GM12878 (cell line): Measurements from ENCODE around the gene CTIF. TPM values are rescaled to one million over a fixed set of nuclear protein-coding genes. Genes with fewer than 3 reads are reported as not detected.

Experiments used
- ATAC-seq: fragments of 200-7000 bp; cut with Tn5 transposase; 3 replicates; pipeline ENCODE4 v1.9.1; 2020; ENCODE audit warnings: mild to moderate bottlenecking, moderate library complexity
- BruUV-seq: library from RNA; stranded (reverse); fragments of 400-500 nt; replicated peaks from 2 replicates; lab custom pipeline; 2021; lab: Mats Ljungman, UMichigan
- CTCF ChIA-PET: fragments of 300-600 bp; sonication (Branson Sonifier 250); formaldehyde crosslinking; extraction: SDS; loops from one replicate; lab custom pipeline; 2021; ENCODE audit warnings: inconsistent platforms; lab: Yijun Ruan, JAX
- POLR2A ChIA-PET: fragments of 350-600 bp; formaldehyde crosslinking; extraction: SDS; loops from one replicate; lab custom pipeline; 2021; ENCODE audit warnings: inconsistent platforms; lab: Charles Lee
- RAD21 ChIA-PET: fragments of 300-600 bp; sonication (Branson Sonifier 250); formaldehyde crosslinking; loops from one replicate; lab custom pipeline; 2023; ENCODE audit warnings: antibody characterized with exemption; ENCODE audit not compliant: unreplicated experiment; lab: Charles Lee
- SMC1A ChIA-PET: fragments of 300-600 bp; sonication (Branson Sonifier 250); formaldehyde crosslinking; loops from one replicate; lab custom pipeline; 2023; ENCODE audit not compliant: unreplicated experiment, uncharacterized antibody; lab: Charles Lee
- DNase-seq: peaks from one replicate; pipeline ENCODE4 v3.0.0-alpha.2; 2011; ENCODE audit warnings: low read depth, low spot score
- FAIRE-seq: peaks from 3 replicates; lab custom pipeline; 2011; peaks lifted over from hg19 to GRCh38; lab: Jason Lieb, UNC
- H2AFZ ChIP-seq: 2 replicates; pipeline ENCODE4 v1.6.0; 2011; ENCODE audit warnings: low read depth, low read length, control low read depth; ENCODE audit not compliant: control insufficient read depth
- H3K27ac ChIP-seq: 2 replicates; pipeline ENCODE4 v1.5.1; 2011; ENCODE audit warnings: control low read depth; ENCODE audit not compliant: control insufficient read depth, insufficient read depth
- H3K27me3 ChIP-seq, 2 experiments: replicated peaks in 1 of 2; 2 replicates each; pipeline versions ENCODE4 v1.6.0 to v1.6.1; 2011; ENCODE audit warnings: low read length in 1 of 2; ENCODE audit not compliant: control insufficient read depth in 2 of 2, insufficient read depth in 2 of 2
- H3K36me3 ChIP-seq, 2 experiments: 2 replicates each; pipeline ENCODE4 v1.5.1; 2011; ENCODE audit warnings: low read length in 1 of 2; ENCODE audit not compliant: control insufficient read depth in 2 of 2, insufficient read depth in 2 of 2
- H3K4me1 ChIP-seq: 2 replicates; pipeline ENCODE4 v1.6.1; 2011; ENCODE audit warnings: mild to moderate bottlenecking, low read length, moderate library complexity, mixed read lengths; ENCODE audit not compliant: control insufficient read depth, insufficient read depth
- H3K4me2 ChIP-seq: 2 replicates; pipeline ENCODE4 v1.6.0; 2011; ENCODE audit warnings: control low read depth; ENCODE audit not compliant: control insufficient read depth, insufficient read depth
- H3K4me3 ChIP-seq: fragments of 200-600 bp; sonication (generic); 2 replicates; pipeline ENCODE4 v1.5.1; 2016
- H3K79me2 ChIP-seq: 2 replicates; pipeline ENCODE4 v1.6.0; 2011; ENCODE audit warnings: low read length; ENCODE audit not compliant: control insufficient read depth, insufficient read depth
- H3K9ac ChIP-seq: 2 replicates; pipeline ENCODE4 v1.8.0; 2011; ENCODE audit warnings: low read length, control low read depth, mixed read lengths; ENCODE audit not compliant: control insufficient read depth, insufficient read depth
- H3K9me3 ChIP-seq: replicated peaks from 3 replicates; pipeline ENCODE4 v1.5.1; 2011; ENCODE audit warnings: mild to moderate bottlenecking, low read length; ENCODE audit not compliant: control insufficient read depth, insufficient read depth
- H4K20me1 ChIP-seq: 2 replicates; pipeline ENCODE4 v1.6.0; 2011; ENCODE audit not compliant: control insufficient read depth, insufficient read depth
- CBX3 ChIP-seq: fragments of 200-600 bp; sonication (generic); IDR thresholded peaks from 2 replicates; pipeline ENCODE4 v1.6.1; 2016; ENCODE audit warnings: low read depth, borderline replicate concordance
- CEBPZ ChIP-seq: fragments of 150-350 bp; IDR thresholded peaks from 2 replicates; pipeline ENCODE4 v1.6.1; 2016; ENCODE audit warnings: low read depth, low read length
- CREB1 ChIP-seq: IDR thresholded peaks from 2 replicates; pipeline ENCODE4 v1.6.1; 2012; ENCODE audit warnings: low read depth, mild to moderate bottlenecking, inconsistent platforms
- EED ChIP-seq: sonication (generic); IDR thresholded peaks from 2 replicates; pipeline ENCODE4 v1.6.1; 2016; ENCODE audit warnings: antibody characterized with exemption, low read depth
- EP300 ChIP-seq, 2 experiments: fragments of 150-350 bp in 1 of 2; IDR thresholded peaks; 2 replicates each; pipeline ENCODE4 v1.6.1; 2011 to 2012; ENCODE audit warnings: low read depth in 2 of 2, low read length in 2 of 2, borderline replicate concordance in 1 of 2, improper control_type of control experiment in 1 of 2, inconsistent platforms in 1 of 2; ENCODE audit not compliant: control insufficient read depth in 1 of 2
- EZH2 ChIP-seq: IDR thresholded peaks from 2 replicates; pipeline ENCODE4 v1.6.1; 2012; ENCODE audit warnings: low read depth, mild to moderate bottlenecking, control low read depth, inconsistent platforms, low read length, borderline replicate concordance; ENCODE audit not compliant: control insufficient read depth
- IRF4 ChIP-seq: IDR thresholded peaks from 2 replicates; pipeline ENCODE4 v1.6.1; 2011; ENCODE audit warnings: low read depth, low read length
- MTA2 ChIP-seq: fragments of 450-650 bp; IDR thresholded peaks from 2 replicates; pipeline ENCODE4 v1.6.1; 2016; ENCODE audit warnings: low read depth, mild to moderate bottlenecking, moderate library complexity
- PKNOX1 ChIP-seq: fragments of 450-650 bp; IDR thresholded peaks from 2 replicates; pipeline ENCODE4 v1.6.1; 2016; ENCODE audit warnings: mild to moderate bottlenecking
- SIX5 ChIP-seq: IDR thresholded peaks from 2 replicates; pipeline ENCODE4 v1.6.1; 2011; ENCODE audit warnings: mild to moderate bottlenecking, low read depth, low read length, moderate library complexity; ENCODE audit not compliant: severe bottlenecking
- SREBF2 ChIP-seq: IDR thresholded peaks from 2 replicates; pipeline ENCODE4 v1.6.1; 2012; ENCODE audit warnings: mild to moderate bottlenecking, low read length
- STAT3 ChIP-seq: IDR thresholded peaks from 2 replicates; pipeline ENCODE4 v1.6.1; 2011; ENCODE audit warnings: low read depth, low read length, improper control_type of control experiment
- SUPT20H ChIP-seq: IDR thresholded peaks from 2 replicates; pipeline ENCODE4 v1.6.1; 2011; ENCODE audit warnings: low read depth, mild to moderate bottlenecking, low read length, moderate library complexity, borderline replicate concordance; ENCODE audit not compliant: control insufficient read depth
- TCF7 ChIP-seq: IDR thresholded peaks from 2 replicates; pipeline ENCODE4 v1.6.1; 2014; ENCODE audit warnings: antibody characterized with exemption, borderline replicate concordance
- ZBTB4 ChIP-seq: fragments of 450-650 bp; formaldehyde crosslinking; IDR thresholded peaks from 2 replicates; pipeline ENCODE4 v1.4.0; 2022; ENCODE audit warnings: mild to moderate bottlenecking, moderate library complexity
- WGBS: methylation state at CpG from one replicate; pipeline ENCODE4 v1.1.6; 2016; ENCODE audit warnings: low lambda C conversion rate; ENCODE audit not compliant: insufficient replicate concordance, insufficient coverage; ENCODE audit errors: missing lambda C conversion rate; 5-methylcytosine and 5-hydroxymethylcytosine counted together
- in situ Hi-C: fragments of 300-500 bp; cut with MboI; formaldehyde crosslinking; loops from 9 replicates; pipeline ENCODE4 v1.14.3; 2018; ENCODE audit warnings: mixed read lengths
- intact Hi-C: fragments of 100-400 bp; cut with micrococcal nuclease; formaldehyde crosslinking; loops from one replicate; pipeline ENCODE4 v1.14.2; 2022; ENCODE audit not compliant: unreplicated experiment
- polyA plus RNA-seq, 11 experiments: library from polyadenylated mRNA; depleted of rRNA in 4 of 11; unstranded in 6 of 11; stranded (reverse) in 5 of 11; fragments of >200 nt; fragmentation: Nextera tagmentation in 4 of 11; fragmentation: Illumina TruSeq in 1 of 11; extraction: Ambion mirVana in 4 of 11; extraction: Trizol in 1 of 11; gene quantifications; 1 replicate in 1 of 11; 2 replicates in 10 of 11; pipeline versions ENCODE4 v1.2.1 to v1.2.3, GENCODE V29; 2011 to 2016; ENCODE audit warnings: inconsistent platforms in 2 of 11, missing spikeins in 2 of 11, low read depth in 1 of 11
- total RNA-seq, 4 experiments: library from RNA; depleted of rRNA in 3 of 4; stranded (reverse); fragments of >200 nt in 3 of 4; fragmentation: Illumina TruSeq in 1 of 4; extraction: Trizol in 1 of 4; gene quantifications; 2 replicates each; pipeline versions ENCODE4 v1.2.1 to v1.2.3, GENCODE V29; 2013 to 2021

The CTIF gene
- total and polyA plus RNA-seq, 10 of the 15 experiments (the other 5 are each of a cell fraction or from before 2014, with no cell fraction given), result 0.06 to 11.6 (median 2.5) TPM

- Histone ChIP-seq H4K20me1 (no peaks in the 10 kb centered on the region), H3K4me3 (no peak overlapping the region), H3K79me2 (no peaks in the 10 kb centered on the region), H3K9ac (no peak overlapping the region), H3K4me1 (no peaks in the 10 kb centered on the region; the same call in 1 of the 2 replicates), H3K27me3 (no peaks in the 10 kb centered on the region; a peak in 1 of 4 replicates), H3K27ac (no peak overlapping the region), H2AFZ (no peak overlapping the region), H3K4me2 (no peak overlapping the region), H3K9me3 (no peaks in the 10 kb centered on the region)
- ChIA-PET SMC1A (no interaction called here), POLR2A (no interaction called here), CTCF (no interaction called here), RAD21 (no interaction called here)
- DNase-seq, result no peak
- 100% methylated on average over 7 of the region's 7 CpGs for WGBS
- ATAC-seq, result no peak
- BruUV-seq, result no TSS peak
- intact Hi-C loops, result no loop called here
- no peak for FAIRE-seq
- no peak for TF ChIP-seq EP300 (IDR thresholded peaks at IDR 0.05; ENCODE audit: borderline replicate concordance in 1 of 2, control insufficient read depth in 1 of 2, low read depth in 2 of 2, low read length in 2 of 2)
- TF ChIP-seq SREBF2, result no peak
- TF ChIP-seq SUPT20H, result no peak
- no peak for TF ChIP-seq CREB1
- TF ChIP-seq SIX5, result no peak
- TF ChIP-seq STAT3, result no peak
- no peak for TF ChIP-seq MTA2
- TF ChIP-seq EED, result no peak
- TF ChIP-seq PKNOX1, result no peak
- TF ChIP-seq ZBTB4, result no peak
- TF ChIP-seq IRF4, result no peak
- TF ChIP-seq EZH2, result no peak
- no peak for TF ChIP-seq CBX3
- no peak for TF ChIP-seq TCF7
- TF ChIP-seq CEBPZ, result no peak
- TF ChIP-seq, all 136 proteins: peak for 0
- in situ Hi-C loops, result no loop called here
- H3K36me3 ChIP-seq, result no peaks in the 10 kb centered on the region
These were observed 3.8 kb downstream of the CTIF start for GRCh38 chr18:48542513-48543181.
